C4-2B (cell line): ENCODE results near the gene TMEM14A.

Experiments
- ZFX ChIP-seq: fragments of 450-650 bp; IDR thresholded peaks from 2 replicates; pipeline ENCODE4 v1.6.1; 2017
- TF ChIP-seq, protein P1 (sequence below): fragments of 450-650 bp; conservative IDR thresholded peaks from 2 replicates; pipeline ENCODE4 v1.5.1; 2017; ENCODE audit warnings: mild to moderate bottlenecking

DNA sequence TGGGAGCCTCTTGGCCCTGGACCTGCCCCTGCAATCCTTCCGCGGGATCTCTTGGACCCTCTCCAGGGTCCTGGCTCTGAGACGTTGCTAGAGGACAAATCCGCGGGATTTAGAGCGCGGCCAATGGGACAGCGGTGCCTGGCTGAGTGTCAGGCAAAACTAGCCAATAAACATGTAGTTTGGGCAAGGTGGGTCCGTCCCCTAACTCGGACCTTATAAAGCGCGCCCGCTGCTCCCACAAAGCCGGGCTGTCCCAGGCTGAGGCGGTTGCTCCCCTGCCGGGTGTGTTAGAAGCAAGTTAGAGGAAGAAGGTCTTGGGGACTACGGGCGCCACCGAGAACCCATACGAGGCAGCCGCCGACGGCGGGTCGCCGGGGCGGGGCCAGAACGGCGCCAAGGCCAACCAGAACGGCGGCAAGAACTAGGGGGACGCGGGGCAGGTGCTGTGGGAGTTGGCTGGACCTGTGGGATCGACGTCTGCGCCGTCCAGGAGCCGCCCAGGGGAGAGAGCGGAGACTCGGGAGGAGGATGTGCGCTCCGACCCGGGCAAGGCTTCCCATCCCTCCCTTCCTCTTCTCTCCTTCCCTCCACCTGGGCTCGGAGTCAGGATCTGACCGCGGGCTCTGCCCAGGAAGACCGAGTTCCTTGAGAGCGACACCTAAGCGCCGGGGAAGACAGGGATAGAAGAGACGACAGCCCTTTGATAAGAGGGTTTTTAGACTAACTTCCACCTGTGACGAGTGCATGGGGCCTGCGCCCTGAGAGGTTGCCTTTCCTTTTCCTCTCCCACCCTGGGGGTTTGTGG, 6.5 kb upstream of the TMEM14A start:
- TF ChIP-seq, protein P1, sequence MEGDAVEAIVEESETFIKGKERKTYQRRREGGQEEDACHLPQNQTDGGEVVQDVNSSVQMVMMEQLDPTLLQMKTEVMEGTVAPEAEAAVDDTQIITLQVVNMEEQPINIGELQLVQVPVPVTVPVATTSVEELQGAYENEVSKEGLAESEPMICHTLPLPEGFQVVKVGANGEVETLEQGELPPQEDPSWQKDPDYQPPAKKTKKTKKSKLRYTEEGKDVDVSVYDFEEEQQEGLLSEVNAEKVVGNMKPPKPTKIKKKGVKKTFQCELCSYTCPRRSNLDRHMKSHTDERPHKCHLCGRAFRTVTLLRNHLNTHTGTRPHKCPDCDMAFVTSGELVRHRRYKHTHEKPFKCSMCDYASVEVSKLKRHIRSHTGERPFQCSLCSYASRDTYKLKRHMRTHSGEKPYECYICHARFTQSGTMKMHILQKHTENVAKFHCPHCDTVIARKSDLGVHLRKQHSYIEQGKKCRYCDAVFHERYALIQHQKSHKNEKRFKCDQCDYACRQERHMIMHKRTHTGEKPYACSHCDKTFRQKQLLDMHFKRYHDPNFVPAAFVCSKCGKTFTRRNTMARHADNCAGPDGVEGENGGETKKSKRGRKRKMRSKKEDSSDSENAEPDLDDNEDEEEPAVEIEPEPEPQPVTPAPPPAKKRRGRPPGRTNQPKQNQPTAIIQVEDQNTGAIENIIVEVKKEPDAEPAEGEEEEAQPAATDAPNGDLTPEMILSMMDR, result no peak
- no peak for TF ChIP-seq ZFX
